Esophagus muscularis mucosa (tissue), 3 donors: Measurements from ENCODE around the gene ARID1B.

Experiments used
- POLR2A ChIP-seq: fragments of 450-650 bp; IDR thresholded peaks from one replicate; pipeline ENCODE4 v1.6.1; 2017; ENCODE audit warnings: antibody characterized with exemption, moderate library complexity, mild to moderate bottlenecking, low read depth
- POLR2AphosphoS5 ChIP-seq, 2 donors: sonication (generic); formaldehyde crosslinking; IDR thresholded peaks; one replicate each; pipeline ENCODE4 v1.6.1; 2017; ENCODE audit warnings: antibody characterized with exemption in 2 of 2
- TF ChIP-seq, protein P1 (sequence below), 3 experiments: fragments of 200-600 bp in 2 of 3; fragments of 450-650 bp in 1 of 3; sonication (generic) in 2 of 3; IDR thresholded peaks; one replicate each; pipeline ENCODE4 v1.5.1; 2017 to 2019; ENCODE audit warnings: antibody characterized with exemption in 3 of 3, mild to moderate bottlenecking in 2 of 3, moderate library complexity in 1 of 3

DNA sequence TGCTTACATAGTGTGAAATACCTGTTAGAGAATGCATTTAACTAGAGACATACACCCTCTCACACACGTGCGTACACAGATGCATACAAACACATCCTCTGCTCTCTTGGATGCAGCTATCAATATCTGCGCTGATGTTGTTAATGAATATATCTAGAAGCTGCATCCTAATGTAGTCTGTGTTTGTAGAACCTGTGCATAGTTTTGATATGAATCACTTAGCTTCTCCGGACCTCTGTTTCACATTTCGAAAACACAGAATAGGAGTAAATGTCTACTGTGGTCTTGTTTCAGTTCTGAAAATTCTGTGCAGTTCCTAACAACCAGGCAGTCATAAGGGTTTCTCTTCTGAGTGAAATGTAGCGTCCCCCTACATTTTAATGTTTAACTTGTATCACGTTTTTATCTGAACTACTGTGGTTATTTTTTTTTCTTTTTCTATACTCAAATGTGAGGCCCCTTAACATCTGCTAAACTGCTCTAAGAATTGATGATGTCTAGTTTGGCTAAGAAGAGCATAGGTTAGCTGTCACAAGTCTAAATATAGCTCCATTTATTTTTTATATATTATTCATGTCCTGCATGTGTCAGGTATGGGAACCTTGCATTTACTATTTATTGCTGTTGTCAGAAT, 291.6 kb downstream of the ARID1B start:
- TF ChIP-seq, protein P1, sequence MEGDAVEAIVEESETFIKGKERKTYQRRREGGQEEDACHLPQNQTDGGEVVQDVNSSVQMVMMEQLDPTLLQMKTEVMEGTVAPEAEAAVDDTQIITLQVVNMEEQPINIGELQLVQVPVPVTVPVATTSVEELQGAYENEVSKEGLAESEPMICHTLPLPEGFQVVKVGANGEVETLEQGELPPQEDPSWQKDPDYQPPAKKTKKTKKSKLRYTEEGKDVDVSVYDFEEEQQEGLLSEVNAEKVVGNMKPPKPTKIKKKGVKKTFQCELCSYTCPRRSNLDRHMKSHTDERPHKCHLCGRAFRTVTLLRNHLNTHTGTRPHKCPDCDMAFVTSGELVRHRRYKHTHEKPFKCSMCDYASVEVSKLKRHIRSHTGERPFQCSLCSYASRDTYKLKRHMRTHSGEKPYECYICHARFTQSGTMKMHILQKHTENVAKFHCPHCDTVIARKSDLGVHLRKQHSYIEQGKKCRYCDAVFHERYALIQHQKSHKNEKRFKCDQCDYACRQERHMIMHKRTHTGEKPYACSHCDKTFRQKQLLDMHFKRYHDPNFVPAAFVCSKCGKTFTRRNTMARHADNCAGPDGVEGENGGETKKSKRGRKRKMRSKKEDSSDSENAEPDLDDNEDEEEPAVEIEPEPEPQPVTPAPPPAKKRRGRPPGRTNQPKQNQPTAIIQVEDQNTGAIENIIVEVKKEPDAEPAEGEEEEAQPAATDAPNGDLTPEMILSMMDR (IDR thresholded peaks at IDR 0.05), result no peak
- TF ChIP-seq POLR2A (no peak), POLR2AphosphoS5 (IDR thresholded peaks at IDR 0.05) (no peak)
